ENCODE results near the gene RARA.
"Not testable (repeated sequence)": the region's sequence is repeated elsewhere in the genome, so short reads cannot be mapped to it uniquely, and the experiment has no call there.

Gene RARA

DNA sequence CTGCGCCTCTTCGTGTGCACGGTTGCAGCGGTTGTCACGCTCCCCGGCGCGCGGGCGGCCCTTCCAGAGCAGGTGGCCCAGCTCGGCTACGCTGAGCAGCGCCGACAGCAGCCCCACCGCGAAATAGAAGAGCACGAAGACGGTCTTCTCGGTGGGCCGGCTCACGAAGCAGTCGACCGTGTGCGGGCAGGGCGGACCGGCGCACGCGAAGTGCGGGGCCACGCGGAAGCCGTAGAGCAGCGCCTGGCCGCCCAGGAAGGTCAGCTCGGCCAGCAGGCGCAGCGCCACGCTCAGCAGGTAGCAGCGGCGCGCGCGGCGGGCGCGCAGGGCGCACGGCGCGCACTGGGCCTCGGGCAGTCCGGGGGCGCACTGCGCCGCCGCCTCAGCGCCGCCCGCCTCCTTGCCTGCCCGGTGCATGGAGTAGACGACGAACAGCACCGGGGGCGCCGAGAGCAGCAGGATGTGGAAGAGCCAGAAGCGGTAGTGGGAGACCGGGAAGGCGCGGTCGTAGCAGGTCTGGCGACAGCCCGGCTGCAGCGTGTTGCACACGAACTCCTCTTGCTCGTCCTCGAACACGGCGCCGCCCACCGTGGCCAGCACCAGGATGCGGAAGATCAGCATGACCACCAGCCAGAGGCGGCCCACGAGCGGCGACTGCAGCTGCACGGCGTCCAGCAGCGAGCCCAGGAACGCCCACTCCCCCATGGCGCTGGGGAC lies 54.3 kb downstream of the RARA start:
- no peaks in the 10 kb centered on the region for H3K27me3 ChIP-seq (ENCODE audit: control insufficient read depth, insufficient read depth, low read length)
- H3K4me3 ChIP-seq (ENCODE audit: low read length): peak overlapping the region; percentile 41
- H3K4me1 ChIP-seq (ENCODE audit: control insufficient read depth, insufficient read depth, low read length): peaks cover 17% of the 10 kb centered on the region

DNA sequence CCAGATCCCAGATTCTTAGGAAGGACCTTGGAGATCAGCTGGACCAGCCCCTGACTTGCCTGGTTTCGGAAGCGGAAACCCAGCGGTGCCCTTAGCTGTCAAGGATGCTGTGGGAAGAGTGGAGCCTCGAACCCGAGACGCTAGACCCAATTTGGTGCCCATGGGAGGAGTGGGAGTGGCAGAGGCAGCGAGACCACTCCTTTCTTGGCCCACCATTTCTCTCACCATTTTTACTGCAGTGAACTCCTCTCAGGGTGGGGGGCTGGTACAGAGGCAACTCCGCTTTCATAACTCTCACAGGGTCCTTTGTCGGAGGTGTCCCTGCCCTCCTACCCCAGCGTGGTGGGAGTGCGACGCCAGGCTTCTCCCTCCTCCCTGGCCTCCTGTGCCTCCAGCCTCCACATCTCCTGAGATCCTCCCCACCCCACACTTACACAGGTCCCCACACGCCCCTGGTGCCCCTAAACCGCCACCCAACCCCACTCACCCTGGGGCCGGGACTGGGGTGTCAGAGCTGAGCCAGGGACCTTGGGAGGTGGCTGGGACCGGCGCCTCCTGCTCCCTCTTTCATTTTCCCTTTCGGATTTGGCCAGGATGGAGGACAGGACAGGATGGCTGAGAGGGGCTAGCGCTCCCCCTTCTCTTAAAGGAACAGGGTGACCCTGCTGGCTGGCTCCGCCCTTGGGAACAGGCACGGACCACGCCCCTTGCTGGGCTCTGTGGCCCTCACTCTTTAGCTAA lies 55.3 kb downstream of the RARA start, which contains the start of gene GJD3:
GJD3 (minus strand) TSS at position 617 of the 741 bp plus-strand sequence. CDS start 922 bp downstream, outside the sequence.
- Histone ChIP-seq H3K4me1 (ENCODE audit: control insufficient read depth, insufficient read depth, low read length) (peaks cover 12% of the 10 kb centered on the region), H3K9me3 (ENCODE audit: control insufficient read depth, low read length) (no peaks in the 10 kb centered on the region), H3K27me3 (ENCODE audit: control insufficient read depth, insufficient read depth, low read length) (no peaks in the 10 kb centered on the region), H3K4me3 (ENCODE audit: low read length) (peak within 1 kb of the TSS; percentile 41), H3K36me3 (ENCODE audit: control insufficient read depth, insufficient read depth, low read length) (no peaks in the 10 kb centered on the region), H3K9ac (ENCODE audit: low read length) (peak within 1 kb of the TSS; percentile 33)

More for the DNA sequence above, 54.3 kb downstream of the RARA start:
- H3K9ac ChIP-seq (ENCODE audit: low read length): peak overlapping the region; percentile 50
- H3K36me3 ChIP-seq (ENCODE audit: control insufficient read depth, insufficient read depth, low read length): no peaks in the 10 kb centered on the region
- H3K9me3 ChIP-seq (ENCODE audit: control insufficient read depth, low read length): no peaks in the 10 kb centered on the region

DNA sequence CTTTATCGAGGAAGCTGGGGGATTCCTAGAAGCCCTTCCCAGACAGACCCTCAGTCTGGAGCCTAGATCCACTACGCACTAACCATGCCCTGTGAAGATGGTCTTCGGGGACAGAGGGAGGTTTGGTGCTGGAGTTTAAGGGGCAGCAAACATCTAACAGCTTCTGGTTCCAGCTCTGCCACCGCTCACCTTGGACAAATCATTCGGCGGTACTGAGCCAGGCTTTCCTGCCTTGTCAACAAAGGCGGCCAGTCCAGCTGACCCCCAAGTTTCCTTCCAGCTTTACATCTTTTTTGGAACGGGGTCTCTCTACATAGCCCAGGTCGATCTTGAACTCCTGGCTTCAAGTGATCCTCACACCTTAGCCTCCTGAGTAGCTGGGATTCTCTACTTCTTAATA lies 55.9 kb downstream of the RARA start:
- Histone ChIP-seq H3K4me3 (ENCODE audit: low read length) (no peak overlapping the region), H3K9ac (ENCODE audit: low read length) (no peak overlapping the region)

DNA sequence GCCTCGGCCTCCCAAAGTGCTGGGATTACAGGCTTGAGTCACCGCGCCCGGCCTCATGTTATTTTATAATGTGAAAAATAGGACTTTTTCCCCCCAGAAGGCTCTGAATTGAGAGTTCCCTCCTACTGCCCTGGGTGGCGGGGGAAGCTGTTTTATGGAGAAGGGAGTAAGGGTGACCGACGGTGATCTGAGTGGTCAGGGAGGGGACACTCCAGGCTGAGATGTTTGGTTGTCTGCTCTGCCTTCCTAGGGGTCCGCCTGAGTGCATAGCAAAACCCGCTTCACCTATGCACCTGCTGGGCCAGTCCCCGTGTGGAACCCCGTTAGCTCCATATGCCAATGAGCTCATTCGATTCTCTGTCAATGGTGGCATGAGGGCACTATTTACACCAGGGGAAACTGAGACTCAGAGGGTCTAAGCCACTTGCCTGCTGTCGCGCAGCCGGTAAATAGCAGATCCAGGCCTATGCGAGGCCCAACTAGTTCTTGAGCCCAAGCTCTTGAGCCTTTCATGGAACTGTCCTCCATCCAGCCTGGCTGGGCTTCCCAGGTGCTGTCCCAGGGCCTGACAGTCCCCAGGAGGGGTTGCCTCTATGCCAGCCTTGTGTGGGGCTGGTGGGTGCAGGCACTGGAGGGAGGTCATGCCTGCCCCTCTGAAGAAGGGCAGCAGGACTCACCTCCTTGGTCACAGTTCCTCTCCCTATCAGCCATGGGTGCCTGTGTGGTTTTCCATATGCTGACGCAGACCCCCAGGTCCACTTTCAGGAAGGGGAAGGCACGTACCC lies 57.3 kb downstream of the RARA start:
- Histone ChIP-seq H3K27me3 (ENCODE audit: control insufficient read depth, insufficient read depth, low read length) (no peaks in the 10 kb centered on the region), H3K4me1 (ENCODE audit: control insufficient read depth, insufficient read depth, low read length) (peaks cover 12% of the 10 kb centered on the region), H3K4me3 (ENCODE audit: low read length) (no peak overlapping the region), H3K9me3 (ENCODE audit: control insufficient read depth, low read length) (no peaks in the 10 kb centered on the region), H3K36me3 (ENCODE audit: control insufficient read depth, insufficient read depth, low read length) (no peaks in the 10 kb centered on the region), H3K9ac (ENCODE audit: low read length) (no peak overlapping the region)

More for the DNA sequence above, 55.9 kb downstream of the RARA start:
- Histone ChIP-seq H3K27me3 (ENCODE audit: control insufficient read depth, insufficient read depth, low read length) (no peaks in the 10 kb centered on the region), H3K9me3 (ENCODE audit: control insufficient read depth, low read length) (no peaks in the 10 kb centered on the region), H3K36me3 (ENCODE audit: control insufficient read depth, insufficient read depth, low read length) (no peaks in the 10 kb centered on the region), H3K4me1 (ENCODE audit: control insufficient read depth, insufficient read depth, low read length) (peaks cover 12% of the 10 kb centered on the region)

DNA sequence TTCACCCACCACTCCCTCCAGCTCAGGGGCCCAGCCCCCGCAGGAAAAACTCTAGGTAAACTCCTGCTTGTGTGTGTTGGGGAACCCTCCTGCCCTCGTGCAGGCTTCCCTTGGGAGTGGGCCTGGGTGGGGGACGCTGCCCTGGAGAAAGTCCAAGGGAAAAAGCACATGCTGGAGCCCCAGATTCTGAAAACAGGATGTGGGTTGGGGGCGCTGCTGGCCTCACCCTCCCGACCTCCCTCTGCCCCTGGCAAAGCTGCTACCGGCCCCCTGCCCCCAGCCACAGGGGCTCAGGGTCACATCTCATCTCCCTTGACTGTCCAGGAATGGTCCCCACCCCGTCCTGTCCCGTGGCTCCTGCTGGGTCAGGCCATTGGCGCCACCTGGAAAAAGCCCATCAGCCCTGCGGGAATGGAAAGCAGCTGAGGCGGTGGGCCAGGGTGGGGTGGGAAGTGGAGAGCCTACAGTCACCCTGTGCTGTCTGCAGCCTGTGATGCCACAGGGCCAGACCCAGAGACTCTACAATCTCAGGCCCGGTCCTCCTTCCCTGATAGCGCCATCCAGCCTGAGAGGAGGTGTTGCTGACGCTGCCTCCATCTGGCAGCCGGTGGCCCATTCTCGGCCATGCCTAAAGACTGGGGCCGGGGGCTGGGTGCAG lies 58.0 kb downstream of the RARA start:
- no peak overlapping the region for H3K9ac ChIP-seq (ENCODE audit: low read length)
- H3K4me1 ChIP-seq (ENCODE audit: control insufficient read depth, insufficient read depth, low read length): peaks cover 12% of the 10 kb centered on the region
- no peaks in the 10 kb centered on the region for H3K36me3 ChIP-seq (ENCODE audit: control insufficient read depth, insufficient read depth, low read length)
- no peak overlapping the region for H3K4me3 ChIP-seq (ENCODE audit: low read length)
- H3K9me3 ChIP-seq (ENCODE audit: control insufficient read depth, low read length): no peaks in the 10 kb centered on the region
- no peaks in the 10 kb centered on the region for H3K27me3 ChIP-seq (ENCODE audit: control insufficient read depth, insufficient read depth, low read length)

DNA sequence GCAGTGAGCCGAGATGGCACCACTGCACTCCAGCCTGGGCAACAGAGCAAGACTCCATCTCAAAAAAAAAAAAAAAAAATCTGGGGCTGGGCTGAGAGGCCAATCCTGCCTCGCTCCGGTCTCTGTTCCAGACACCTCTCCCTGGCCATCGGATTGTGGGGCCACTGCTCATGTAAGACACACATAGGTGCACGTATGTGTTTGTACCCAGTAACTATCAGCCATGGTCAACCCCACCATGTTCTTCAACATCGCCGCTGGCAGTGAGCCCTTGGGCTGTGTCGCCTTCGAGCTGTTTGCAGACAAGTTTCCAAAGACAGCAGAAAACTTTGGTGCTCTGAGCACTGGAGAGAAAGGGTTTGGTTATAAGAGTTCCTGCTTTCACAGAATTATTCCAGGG lies 58.7 kb downstream of the RARA start:
- H3K9me3 ChIP-seq (ENCODE audit: control insufficient read depth, low read length); H3K4me3 ChIP-seq (ENCODE audit: low read length); H3K36me3 ChIP-seq (ENCODE audit: control insufficient read depth, insufficient read depth, low read length); H3K9ac ChIP-seq (ENCODE audit: low read length); H3K27me3 ChIP-seq (ENCODE audit: control insufficient read depth, insufficient read depth, low read length): not testable (repeated sequence)
- peaks cover 12% of the 10 kb centered on the region for H3K4me1 ChIP-seq (ENCODE audit: control insufficient read depth, insufficient read depth, low read length)

DNA sequence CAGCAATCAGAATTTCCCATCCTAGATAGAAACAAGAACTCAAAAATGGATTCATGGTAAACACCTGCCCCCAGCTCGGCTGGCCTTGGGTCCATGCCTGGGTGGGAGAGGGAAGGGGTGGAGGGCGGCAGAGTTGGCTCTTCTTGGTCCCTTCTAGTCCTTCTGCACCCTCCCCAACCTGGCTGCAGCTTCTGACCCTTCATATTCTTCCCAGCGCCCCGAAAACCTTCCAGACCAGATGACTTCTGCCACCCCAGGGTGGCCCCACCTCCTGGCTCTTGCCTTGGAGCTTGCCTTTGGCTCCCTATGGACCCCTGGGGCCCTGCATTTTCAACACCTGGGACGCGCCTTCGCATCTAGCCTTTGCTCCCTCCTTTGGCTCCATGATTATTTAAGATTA lies 60.9 kb downstream of the RARA start:
- Histone ChIP-seq H3K27me3 (ENCODE audit: control insufficient read depth, insufficient read depth, low read length) (no peaks in the 10 kb centered on the region), H3K9me3 (ENCODE audit: control insufficient read depth, low read length) (no peaks in the 10 kb centered on the region), H3K4me1 (ENCODE audit: control insufficient read depth, insufficient read depth, low read length) (peaks cover 8% of the 10 kb centered on the region), H3K9ac (ENCODE audit: low read length) (no peak overlapping the region), H3K4me3 (ENCODE audit: low read length) (no peak overlapping the region), H3K36me3 (ENCODE audit: control insufficient read depth, insufficient read depth, low read length) (no peaks in the 10 kb centered on the region)

DNA sequence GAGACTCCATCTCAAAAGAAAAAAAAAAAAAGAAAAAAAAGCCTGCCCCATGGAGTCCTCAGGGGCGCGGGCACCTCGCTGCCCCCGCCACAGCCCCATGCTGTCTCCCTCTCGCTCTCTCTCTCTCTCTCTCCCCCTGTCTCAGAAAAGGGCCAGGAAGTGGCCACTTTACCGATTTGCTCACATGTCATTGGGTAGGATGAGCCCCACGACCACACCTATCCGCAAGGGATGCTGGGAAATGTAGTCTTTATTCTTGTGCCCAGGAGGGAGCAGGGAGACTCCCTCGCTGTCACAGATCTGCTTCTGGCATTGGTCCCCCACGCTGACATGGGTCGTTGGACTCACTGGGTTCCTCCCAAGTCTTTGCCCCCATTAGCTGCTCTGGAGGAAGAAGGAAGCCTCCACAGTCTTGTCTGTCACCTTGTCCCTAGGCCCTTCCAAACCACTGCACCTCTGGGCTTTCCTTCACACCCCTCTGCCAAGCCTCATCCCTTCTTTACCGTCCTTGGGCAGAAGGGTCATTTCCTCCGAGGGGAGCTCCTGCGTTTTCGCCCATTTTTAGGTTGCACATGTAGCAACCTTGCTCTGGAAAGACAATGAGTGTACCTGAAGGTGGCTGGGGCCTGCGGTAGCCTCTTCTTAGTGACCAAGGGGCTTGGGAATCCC lies 62.4 kb downstream of the RARA start:
- Histone ChIP-seq H3K9ac (ENCODE audit: low read length) (no peak overlapping the region), H3K4me3 (ENCODE audit: low read length) (no peak overlapping the region), H3K27me3 (ENCODE audit: control insufficient read depth, insufficient read depth, low read length) (no peaks in the 10 kb centered on the region), H3K36me3 (ENCODE audit: control insufficient read depth, insufficient read depth, low read length) (no peaks in the 10 kb centered on the region), H3K4me1 (ENCODE audit: control insufficient read depth, insufficient read depth, low read length) (peaks cover 8% of the 10 kb centered on the region), H3K9me3 (ENCODE audit: control insufficient read depth, low read length) (no peaks in the 10 kb centered on the region)

DNA sequence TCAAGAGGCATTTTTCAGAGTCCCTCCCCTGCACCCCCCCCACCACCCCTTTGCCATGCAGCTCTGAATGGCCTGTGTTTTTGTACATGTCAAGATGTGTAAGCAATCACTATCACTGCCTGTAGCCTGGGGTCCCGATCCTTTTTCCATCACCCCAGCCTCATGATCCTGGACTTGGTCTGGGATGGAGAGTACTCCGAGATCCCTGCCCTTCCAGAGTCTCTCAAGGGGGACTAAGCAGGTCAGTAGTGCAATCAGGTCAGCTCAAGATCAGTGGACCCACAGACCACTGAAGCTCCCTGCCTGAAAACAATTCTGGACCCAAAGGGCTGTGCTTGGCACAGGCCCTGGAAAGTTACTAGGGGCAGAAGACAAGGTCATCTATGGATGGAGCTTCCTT lies 63.1 kb downstream of the RARA start:
- Histone ChIP-seq H3K4me3 (ENCODE audit: low read length) (no peak overlapping the region), H3K9ac (ENCODE audit: low read length) (no peak overlapping the region), H3K4me1 (ENCODE audit: control insufficient read depth, insufficient read depth, low read length) (peaks cover 8% of the 10 kb centered on the region), H3K36me3 (ENCODE audit: control insufficient read depth, insufficient read depth, low read length) (no peaks in the 10 kb centered on the region), H3K27me3 (ENCODE audit: control insufficient read depth, insufficient read depth, low read length) (no peaks in the 10 kb centered on the region), H3K9me3 (ENCODE audit: control insufficient read depth, low read length) (no peaks in the 10 kb centered on the region)

DNA sequence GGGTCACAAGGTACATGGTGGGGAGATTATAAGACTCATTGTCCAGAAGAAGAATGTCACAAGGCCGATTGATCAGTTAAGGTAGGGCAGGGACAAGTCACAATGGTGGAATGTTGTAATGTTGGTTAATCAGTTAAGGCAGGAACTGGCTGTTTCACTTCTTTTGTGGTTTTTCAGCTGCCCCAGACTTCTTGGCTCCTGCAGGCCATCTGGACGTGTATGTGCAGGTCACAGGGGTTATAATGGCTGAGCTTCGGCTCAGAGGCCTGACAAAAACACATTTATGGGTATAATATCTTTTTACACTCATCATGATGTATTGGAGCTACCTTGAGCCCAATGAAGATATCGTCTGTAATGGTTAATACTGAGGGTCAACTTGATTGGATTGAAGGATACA lies 63.7 kb downstream of the RARA start:
- not testable (repeated sequence) for H3K4me1 ChIP-seq (ENCODE audit: control insufficient read depth, insufficient read depth, low read length); H3K9me3 ChIP-seq (ENCODE audit: control insufficient read depth, low read length); H3K4me3 ChIP-seq (ENCODE audit: low read length); H3K36me3 ChIP-seq (ENCODE audit: control insufficient read depth, insufficient read depth, low read length); H3K9ac ChIP-seq (ENCODE audit: low read length); H3K27me3 ChIP-seq (ENCODE audit: control insufficient read depth, insufficient read depth, low read length)

DNA sequence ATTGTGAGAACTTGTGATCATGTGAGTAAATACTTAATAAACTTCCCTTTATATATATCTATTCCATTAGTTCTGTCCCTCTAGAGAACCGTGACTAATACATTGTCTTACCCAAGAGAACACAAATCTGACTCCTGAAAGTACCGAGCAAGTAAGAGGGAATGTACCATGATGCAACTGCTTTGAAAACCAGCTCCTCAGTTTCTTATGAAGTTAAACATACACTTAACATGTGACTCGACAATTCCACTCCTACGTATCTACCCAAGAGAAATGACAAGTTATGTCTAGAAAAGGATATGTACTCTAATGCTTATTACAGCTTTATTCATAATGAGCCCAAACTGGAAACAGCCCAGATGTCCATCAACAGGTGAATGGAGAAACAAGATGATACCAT lies 64.3 kb downstream of the RARA start:
- Histone ChIP-seq H3K27me3 (ENCODE audit: control insufficient read depth, insufficient read depth, low read length) (no peaks in the 10 kb centered on the region), H3K4me3 (ENCODE audit: low read length) (no peak overlapping the region), H3K9me3 (ENCODE audit: control insufficient read depth, low read length) (no peaks in the 10 kb centered on the region), H3K9ac (ENCODE audit: low read length) (no peak overlapping the region), H3K4me1 (ENCODE audit: control insufficient read depth, insufficient read depth, low read length) (peaks cover 8% of the 10 kb centered on the region), H3K36me3 (ENCODE audit: control insufficient read depth, insufficient read depth, low read length) (no peaks in the 10 kb centered on the region)

Measured in mucosa of stomach (tissue), 1 donor.